Astrocyte (in vitro differentiated cells and primary cell): Measurements from ENCODE around the gene PHYKPL. TPM values are rescaled to one million over a fixed set of nuclear protein-coding genes. Genes with fewer than 3 reads are reported as not detected.
A peak's percentile ranks its signal among the peaks of the same experiment; 100 is the strongest.
"Not testable (repeated sequence)": the region's sequence is repeated elsewhere in the genome, so short reads cannot be mapped to it uniquely, and the experiment has no call there.

ENCODE experiments used
- DNase-seq: peaks from one replicate; pipeline ENCODE4 v3.0.0-alpha.2; 2010; ENCODE audit warnings: low read depth
- FAIRE-seq: peaks from 2 replicates; lab custom pipeline; 2011; peaks lifted over from hg19 to GRCh38; lab: Jason Lieb, UNC
- H2AFZ ChIP-seq: 2 replicates; pipeline ENCODE4 v1.6.0; 2012; ENCODE audit warnings: low read depth, low read length, inconsistent platforms
- H3K27ac ChIP-seq: 2 replicates; pipeline ENCODE4 v1.5.1; 2011; ENCODE audit warnings: low read depth, low read length, inconsistent platforms
- H3K27me3 ChIP-seq: 2 replicates; pipeline ENCODE4 v1.6.0; 2011; ENCODE audit warnings: low read length, inconsistent platforms; ENCODE audit not compliant: insufficient read depth
- H3K36me3 ChIP-seq: 2 replicates; pipeline ENCODE4 v1.5.1; 2011; ENCODE audit warnings: low read length, inconsistent platforms; ENCODE audit not compliant: insufficient read depth
- H3K4me1 ChIP-seq: 2 replicates; pipeline ENCODE4 v1.5.1; 2011; ENCODE audit warnings: low read length, inconsistent platforms; ENCODE audit not compliant: insufficient read depth
- H3K4me2 ChIP-seq: 2 replicates; pipeline ENCODE4 v1.6.0; 2012; ENCODE audit warnings: low read length, inconsistent platforms
- H3K4me3 ChIP-seq: 2 replicates; pipeline ENCODE4 v1.5.1; 2011; ENCODE audit warnings: low read depth, mild to moderate bottlenecking, low read length, inconsistent platforms; ENCODE audit not compliant: insufficient read depth
- H3K79me2 ChIP-seq: 2 replicates; pipeline ENCODE4 v1.6.0; 2012; ENCODE audit warnings: mild to moderate bottlenecking, low read length, inconsistent platforms; ENCODE audit not compliant: insufficient read depth
- H3K9ac ChIP-seq: 2 replicates; pipeline ENCODE4 v1.6.0; 2012; ENCODE audit warnings: mild to moderate bottlenecking, low read length, inconsistent platforms
- H3K9me3 ChIP-seq: 2 replicates; pipeline ENCODE4 v1.5.1; 2012; ENCODE audit warnings: low read depth, mild to moderate bottlenecking, low read length, inconsistent platforms; ENCODE audit not compliant: insufficient read depth
- H4K20me1 ChIP-seq: 2 replicates; pipeline ENCODE4 v1.6.0; 2012; ENCODE audit warnings: low read length, inconsistent platforms; ENCODE audit not compliant: insufficient read depth
- H3K27ac Mint-ChIP-seq: one replicate; pipeline ENCODE4 v1.8.0; 2021; ENCODE audit warnings: mild to moderate bottlenecking, mixed read lengths; ENCODE audit not compliant: unreplicated experiment
- H3K27me3 Mint-ChIP-seq: one replicate; pipeline ENCODE4 v1.8.0; 2021; ENCODE audit warnings: low read depth, mixed read lengths; ENCODE audit not compliant: unreplicated experiment
- H3K36me3 Mint-ChIP-seq: one replicate; pipeline ENCODE4 v1.8.0; 2021; ENCODE audit warnings: low read depth, mixed read lengths; ENCODE audit not compliant: unreplicated experiment
- H3K4me1 Mint-ChIP-seq: one replicate; pipeline ENCODE4 v1.8.0; 2021; ENCODE audit warnings: low read depth, mixed read lengths; ENCODE audit not compliant: unreplicated experiment
- H3K4me3 Mint-ChIP-seq: one replicate; pipeline ENCODE4 v1.8.0; 2021; ENCODE audit warnings: mild to moderate bottlenecking, moderate library complexity, mixed read lengths; ENCODE audit not compliant: unreplicated experiment
- H3K9me3 Mint-ChIP-seq: one replicate; pipeline ENCODE4 v1.8.0; 2021; ENCODE audit warnings: mild to moderate bottlenecking, mixed read lengths; ENCODE audit not compliant: unreplicated experiment
- EZH2 ChIP-seq: IDR thresholded peaks from 2 replicates; pipeline ENCODE4 v1.6.1; 2012; ENCODE audit warnings: mild to moderate bottlenecking, low read length, inconsistent platforms; ENCODE audit not compliant: insufficient read depth
- total RNA-seq: library from RNA; stranded (reverse); gene quantifications from 2 replicates; pipeline ENCODE4 v1.2.1, GENCODE V29; 2021
- TF ChIP-seq, protein P1 (sequence below): IDR thresholded peaks from 2 replicates; pipeline ENCODE4 v1.5.1; 2011; ENCODE audit warnings: low read depth, mild to moderate bottlenecking, inconsistent platforms, low read length, moderate library complexity; ENCODE audit not compliant: insufficient read depth

Gene PHYKPL
- total RNA-seq, 1 donor from 2014 or later = 26.5 TPM

DNA sequence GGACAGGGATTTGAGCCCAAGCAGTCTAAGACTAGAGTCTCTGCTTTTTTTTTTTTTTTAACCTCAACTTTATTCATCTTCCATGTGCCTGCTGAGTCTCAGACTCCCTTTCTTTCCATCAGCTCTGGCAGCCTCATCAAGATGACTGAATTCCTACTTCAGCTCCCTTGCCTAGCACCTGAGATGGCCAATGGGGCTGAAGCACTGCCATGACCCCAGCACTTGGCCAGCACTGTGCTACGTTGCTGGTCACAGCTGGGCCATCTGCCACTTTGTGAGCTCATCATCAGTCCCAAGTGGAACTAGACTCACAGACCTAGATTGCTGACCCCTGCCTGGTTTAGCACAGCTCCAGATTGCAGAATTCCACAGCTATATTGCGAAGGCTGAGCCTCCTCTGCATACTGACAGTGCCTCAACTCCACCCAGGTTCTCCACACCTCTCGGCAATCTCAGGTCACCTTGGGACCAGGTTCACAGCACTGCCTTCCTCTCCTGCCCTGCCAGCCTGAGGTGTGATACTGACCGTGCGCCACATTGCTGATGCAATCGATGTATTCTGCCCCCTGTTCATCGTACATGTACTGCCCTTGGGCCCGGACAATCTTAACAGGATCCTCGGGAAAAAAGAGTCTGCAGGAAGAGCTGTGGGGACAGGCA lies 1.6 kb downstream of the PHYKPL start:
- Mint-ChIP-seq H3K27ac (peak overlapping the region; percentile 43), H3K36me3 (peaks cover 37% of the 10 kb centered on the region), H3K9me3 (peaks cover 11% of the 10 kb centered on the region), H3K4me1 (peaks cover 18% of the 10 kb centered on the region), H3K4me3 (peak overlapping the region; percentile 80), H3K27me3 (no peaks in the 10 kb centered on the region)
- no peak overlapping the region for H3K27ac ChIP-seq
- H3K4me3 ChIP-seq = peak overlapping the region; percentile 83
- peak overlapping the region; percentile 97 for H3K4me2 ChIP-seq
- no peaks in the 10 kb centered on the region for H3K27me3 ChIP-seq
- peak overlapping the region; percentile 86 for H3K9ac ChIP-seq
- peaks cover 41% of the 10 kb centered on the region for H4K20me1 ChIP-seq
- no peak overlapping the region for H2AFZ ChIP-seq
- FAIRE-seq (no peak), DNase-seq (peak; percentile 24)
- TF ChIP-seq EZH2 = no peak
- TF ChIP-seq, protein P1, sequence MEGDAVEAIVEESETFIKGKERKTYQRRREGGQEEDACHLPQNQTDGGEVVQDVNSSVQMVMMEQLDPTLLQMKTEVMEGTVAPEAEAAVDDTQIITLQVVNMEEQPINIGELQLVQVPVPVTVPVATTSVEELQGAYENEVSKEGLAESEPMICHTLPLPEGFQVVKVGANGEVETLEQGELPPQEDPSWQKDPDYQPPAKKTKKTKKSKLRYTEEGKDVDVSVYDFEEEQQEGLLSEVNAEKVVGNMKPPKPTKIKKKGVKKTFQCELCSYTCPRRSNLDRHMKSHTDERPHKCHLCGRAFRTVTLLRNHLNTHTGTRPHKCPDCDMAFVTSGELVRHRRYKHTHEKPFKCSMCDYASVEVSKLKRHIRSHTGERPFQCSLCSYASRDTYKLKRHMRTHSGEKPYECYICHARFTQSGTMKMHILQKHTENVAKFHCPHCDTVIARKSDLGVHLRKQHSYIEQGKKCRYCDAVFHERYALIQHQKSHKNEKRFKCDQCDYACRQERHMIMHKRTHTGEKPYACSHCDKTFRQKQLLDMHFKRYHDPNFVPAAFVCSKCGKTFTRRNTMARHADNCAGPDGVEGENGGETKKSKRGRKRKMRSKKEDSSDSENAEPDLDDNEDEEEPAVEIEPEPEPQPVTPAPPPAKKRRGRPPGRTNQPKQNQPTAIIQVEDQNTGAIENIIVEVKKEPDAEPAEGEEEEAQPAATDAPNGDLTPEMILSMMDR = no peak
- peaks cover 8% of the 10 kb centered on the region for H3K9me3 ChIP-seq
- peaks cover 40% of the 10 kb centered on the region for H3K79me2 ChIP-seq
- H3K36me3 ChIP-seq = peaks cover 15% of the 10 kb centered on the region
- peaks cover 26% of the 10 kb centered on the region for H3K4me1 ChIP-seq

DNA sequence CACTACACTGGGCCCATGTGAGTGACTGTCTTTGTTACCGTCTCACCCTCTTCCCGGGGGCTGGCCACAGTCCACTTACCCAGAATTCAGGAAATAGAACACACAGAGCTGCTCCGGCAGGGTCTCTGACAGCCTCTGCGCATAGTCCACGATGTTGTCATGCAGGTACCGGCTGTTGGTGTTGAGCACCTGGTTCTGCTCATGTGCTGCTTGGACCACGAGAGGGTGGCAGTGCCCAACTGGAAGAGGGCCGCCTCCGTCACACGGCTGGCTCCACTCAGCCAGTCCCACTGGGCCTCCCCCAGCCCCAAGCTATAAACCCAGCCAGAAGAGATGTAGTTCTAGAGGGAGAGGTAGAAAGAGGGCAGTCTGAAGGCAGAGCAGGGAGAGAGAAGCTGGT lies 2.7 kb downstream of the PHYKPL start:
- Mint-ChIP-seq H3K27me3 (no peaks in the 10 kb centered on the region), H3K4me1 (peaks cover 18% of the 10 kb centered on the region), H3K9me3 (peaks cover 15% of the 10 kb centered on the region), H3K4me3 (peak overlapping the region; percentile 45), H3K36me3 (peaks cover 41% of the 10 kb centered on the region), H3K27ac (no peak overlapping the region)
- no peak for TF ChIP-seq EZH2
- TF ChIP-seq, protein P1 = no peak
- Histone ChIP-seq H3K4me3 (no peak overlapping the region), H3K27me3 (no peaks in the 10 kb centered on the region), H3K27ac (no peak overlapping the region), H3K4me1 (peaks cover 26% of the 10 kb centered on the region), H3K9ac (no peak overlapping the region), H3K36me3 (peaks cover 20% of the 10 kb centered on the region), H2AFZ (no peak overlapping the region), H3K9me3 (peaks cover 8% of the 10 kb centered on the region), H3K4me2 (peak overlapping the region; percentile 97), H3K79me2 (peaks cover 43% of the 10 kb centered on the region), H4K20me1 (peaks cover 51% of the 10 kb centered on the region)
- FAIRE-seq = no peak
- DNase-seq = no peak

DNA sequence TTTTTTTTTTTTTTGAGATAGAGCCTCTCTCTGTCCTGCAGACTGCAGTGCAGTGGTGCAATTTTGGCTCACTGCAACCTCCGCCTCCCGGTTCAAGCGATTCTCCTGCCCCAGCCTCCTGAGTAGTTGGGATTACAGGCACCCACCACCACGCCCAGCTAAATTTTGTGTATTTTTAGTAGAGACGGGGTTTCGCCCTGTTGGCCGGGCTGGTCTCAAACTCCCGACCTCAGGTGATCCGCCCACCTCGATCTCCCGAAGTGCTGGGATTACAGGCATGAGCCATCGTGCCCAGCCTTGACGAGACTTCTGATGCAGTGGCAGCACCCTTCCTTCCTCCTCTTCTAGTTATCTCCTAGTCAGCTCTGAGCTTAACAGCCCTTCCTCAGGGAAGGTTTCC lies 3.5 kb downstream of the PHYKPL start:
- H3K36me3 Mint-ChIP-seq = peaks cover 41% of the 10 kb centered on the region
- peaks cover 26% of the 10 kb centered on the region for H3K4me1 ChIP-seq
- peaks cover 21% of the 10 kb centered on the region for H3K36me3 ChIP-seq

More for the DNA sequence above, 3.5 kb downstream of the PHYKPL start:
- peaks cover 18% of the 10 kb centered on the region for H3K4me1 Mint-ChIP-seq
- FAIRE-seq, H2AFZ ChIP-seq, H3K4me3 Mint-ChIP-seq, H3K9me3 ChIP-seq, H3K27me3 Mint-ChIP-seq, H3K4me2 ChIP-seq, H3K9ac ChIP-seq, H3K27me3 ChIP-seq, H3K27ac ChIP-seq, H3K4me3 ChIP-seq, DNase-seq, H3K27ac Mint-ChIP-seq: not testable (repeated sequence)
- Histone ChIP-seq H4K20me1 (peaks cover 57% of the 10 kb centered on the region), H3K79me2 (peaks cover 44% of the 10 kb centered on the region)
- H3K9me3 Mint-ChIP-seq = peaks cover 15% of the 10 kb centered on the region
